Transverse colon (tissue), 3 donors: ENCODE measurements around the gene SCN1A.

Experiments
- POLR2A ChIP-seq: fragments of 450-650 bp; IDR thresholded peaks from one replicate; pipeline ENCODE4 v1.6.1; 2016; ENCODE audit warnings: antibody characterized with exemption, mild to moderate bottlenecking, moderate library complexity
- TF ChIP-seq, protein P1 (sequence below), 5 experiments: fragments of 200-600 bp in 3 of 5; fragments of 450-650 bp in 2 of 5; sonication (generic) in 3 of 5; IDR thresholded peaks; 1 replicate in 2 of 5; 2 replicates in 3 of 5; pipeline ENCODE4 v1.5.1; 2016 to 2017; ENCODE audit warnings: antibody characterized with exemption in 5 of 5, inconsistent platforms in 3 of 5, mild to moderate bottlenecking in 2 of 5, moderate library complexity in 1 of 5

DNA sequence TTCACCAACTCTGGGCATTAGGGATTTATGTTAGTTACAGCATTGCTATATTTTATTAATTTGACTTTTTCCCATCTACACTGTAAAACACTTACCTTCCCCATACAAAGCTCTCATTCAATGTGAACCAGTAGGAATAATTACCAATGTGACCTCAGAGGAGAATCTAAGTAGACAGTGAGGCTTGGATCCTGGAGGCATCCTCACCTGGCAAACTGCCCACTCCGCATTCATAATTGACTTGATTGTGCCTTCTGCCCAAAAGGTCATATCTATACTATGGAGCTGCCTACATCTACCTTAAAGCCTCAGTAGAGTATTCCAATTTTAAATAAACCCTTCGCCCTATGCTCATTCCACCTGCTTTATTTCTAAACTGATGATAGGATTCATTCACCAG lies 45.4 kb upstream of the SCN1A start:
- TF ChIP-seq, protein P1, sequence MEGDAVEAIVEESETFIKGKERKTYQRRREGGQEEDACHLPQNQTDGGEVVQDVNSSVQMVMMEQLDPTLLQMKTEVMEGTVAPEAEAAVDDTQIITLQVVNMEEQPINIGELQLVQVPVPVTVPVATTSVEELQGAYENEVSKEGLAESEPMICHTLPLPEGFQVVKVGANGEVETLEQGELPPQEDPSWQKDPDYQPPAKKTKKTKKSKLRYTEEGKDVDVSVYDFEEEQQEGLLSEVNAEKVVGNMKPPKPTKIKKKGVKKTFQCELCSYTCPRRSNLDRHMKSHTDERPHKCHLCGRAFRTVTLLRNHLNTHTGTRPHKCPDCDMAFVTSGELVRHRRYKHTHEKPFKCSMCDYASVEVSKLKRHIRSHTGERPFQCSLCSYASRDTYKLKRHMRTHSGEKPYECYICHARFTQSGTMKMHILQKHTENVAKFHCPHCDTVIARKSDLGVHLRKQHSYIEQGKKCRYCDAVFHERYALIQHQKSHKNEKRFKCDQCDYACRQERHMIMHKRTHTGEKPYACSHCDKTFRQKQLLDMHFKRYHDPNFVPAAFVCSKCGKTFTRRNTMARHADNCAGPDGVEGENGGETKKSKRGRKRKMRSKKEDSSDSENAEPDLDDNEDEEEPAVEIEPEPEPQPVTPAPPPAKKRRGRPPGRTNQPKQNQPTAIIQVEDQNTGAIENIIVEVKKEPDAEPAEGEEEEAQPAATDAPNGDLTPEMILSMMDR (IDR thresholded peaks at IDR 0.05): no peak
- no peak for TF ChIP-seq POLR2A
